ENCODE measurements around the gene VIL1. TPM values are rescaled to one million over a fixed set of nuclear protein-coding genes. Genes with fewer than 3 reads are reported as not detected.

The VIL1 gene
- total RNA-seq, result 0.29 to 0.64 TPM (median 0.54 TPM) in 3 replicates

DNA sequence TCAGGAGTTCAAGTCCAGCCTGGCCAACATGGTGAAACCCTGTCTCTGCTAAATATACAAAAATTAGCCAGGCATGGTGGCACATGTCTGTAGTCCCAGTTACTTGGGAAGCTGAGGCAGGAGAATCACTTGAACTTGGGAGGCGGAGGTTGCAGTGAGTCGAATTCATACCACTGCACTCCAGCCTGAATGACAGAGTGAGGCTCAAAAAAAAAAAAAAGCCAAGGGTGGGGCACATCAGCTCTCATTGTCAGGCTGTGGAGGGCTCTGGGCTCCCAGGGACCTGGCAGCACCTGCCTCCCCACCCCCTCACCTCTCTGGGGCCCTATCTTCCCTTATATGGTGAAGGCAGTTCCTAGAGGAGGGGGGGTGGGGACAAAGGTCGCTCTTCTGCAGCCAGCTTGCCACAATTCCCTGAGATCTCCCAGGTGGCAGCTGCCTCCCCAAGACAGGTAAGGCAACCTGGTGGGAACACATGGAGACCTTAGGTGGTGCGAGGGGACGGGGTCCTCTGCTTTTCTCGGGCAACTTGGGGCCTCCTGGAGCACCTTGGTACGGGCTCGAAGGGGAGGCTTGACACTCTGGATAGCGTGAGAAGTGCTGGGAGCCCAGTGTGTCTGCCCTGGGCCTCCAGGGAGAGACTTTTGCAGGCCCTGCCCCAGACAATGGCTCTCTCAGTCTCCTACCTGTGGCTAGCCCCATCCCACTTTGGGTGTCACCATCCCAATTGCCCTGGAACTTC, at the start of gene VIL1:
Gene VIL1, plus strand, starts transcription at position 407 of the 742 bp plus-strand sequence. CDS start 4,656 bp downstream, outside the sequence.
- H3K9me3 Mint-ChIP-seq, result no peaks in the 10 kb centered on the region
- no peak for DNase-seq (ENCODE audit: low spot score in 2 of 2, unreplicated experiment in 2 of 2)
- no peak within 1 kb of the TSS for H3K27ac Mint-ChIP-seq
- H3K27me3 Mint-ChIP-seq (ENCODE audit: low read depth), result no peaks in the 10 kb centered on the region
- peaks cover 6% of the 10 kb centered on the region for H3K4me1 Mint-ChIP-seq
- H3K4me3 Mint-ChIP-seq, result no peak within 1 kb of the TSS
- TF ChIP-seq, protein P1, sequence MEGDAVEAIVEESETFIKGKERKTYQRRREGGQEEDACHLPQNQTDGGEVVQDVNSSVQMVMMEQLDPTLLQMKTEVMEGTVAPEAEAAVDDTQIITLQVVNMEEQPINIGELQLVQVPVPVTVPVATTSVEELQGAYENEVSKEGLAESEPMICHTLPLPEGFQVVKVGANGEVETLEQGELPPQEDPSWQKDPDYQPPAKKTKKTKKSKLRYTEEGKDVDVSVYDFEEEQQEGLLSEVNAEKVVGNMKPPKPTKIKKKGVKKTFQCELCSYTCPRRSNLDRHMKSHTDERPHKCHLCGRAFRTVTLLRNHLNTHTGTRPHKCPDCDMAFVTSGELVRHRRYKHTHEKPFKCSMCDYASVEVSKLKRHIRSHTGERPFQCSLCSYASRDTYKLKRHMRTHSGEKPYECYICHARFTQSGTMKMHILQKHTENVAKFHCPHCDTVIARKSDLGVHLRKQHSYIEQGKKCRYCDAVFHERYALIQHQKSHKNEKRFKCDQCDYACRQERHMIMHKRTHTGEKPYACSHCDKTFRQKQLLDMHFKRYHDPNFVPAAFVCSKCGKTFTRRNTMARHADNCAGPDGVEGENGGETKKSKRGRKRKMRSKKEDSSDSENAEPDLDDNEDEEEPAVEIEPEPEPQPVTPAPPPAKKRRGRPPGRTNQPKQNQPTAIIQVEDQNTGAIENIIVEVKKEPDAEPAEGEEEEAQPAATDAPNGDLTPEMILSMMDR (IDR thresholded peaks at IDR 0.05; ENCODE audit: unreplicated experiment), result no peak
- no peaks in the 10 kb centered on the region for H3K36me3 Mint-ChIP-seq

DNA sequence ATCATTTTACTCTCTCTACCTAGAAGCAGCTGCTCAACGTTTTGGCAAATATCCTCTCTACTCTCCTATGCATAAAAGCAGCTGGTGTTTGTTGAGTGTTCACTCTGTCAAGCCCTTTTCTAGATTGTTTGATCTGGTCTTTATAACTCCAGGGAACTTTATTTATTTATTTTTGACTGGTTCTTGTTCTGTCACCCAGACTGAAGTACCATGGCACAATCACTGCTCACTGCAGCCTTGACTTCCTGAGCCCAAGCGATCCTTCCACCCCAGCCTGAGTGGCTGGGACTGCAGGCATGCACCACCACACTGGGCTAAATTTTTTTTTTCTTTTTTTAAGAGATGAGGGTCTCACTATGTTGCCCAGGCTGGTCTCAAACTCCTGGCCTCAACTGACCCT, 49.6 kb upstream of the VIL1 start:
- peak overlapping the region; percentile 61 for H3K4me3 Mint-ChIP-seq

DNA sequence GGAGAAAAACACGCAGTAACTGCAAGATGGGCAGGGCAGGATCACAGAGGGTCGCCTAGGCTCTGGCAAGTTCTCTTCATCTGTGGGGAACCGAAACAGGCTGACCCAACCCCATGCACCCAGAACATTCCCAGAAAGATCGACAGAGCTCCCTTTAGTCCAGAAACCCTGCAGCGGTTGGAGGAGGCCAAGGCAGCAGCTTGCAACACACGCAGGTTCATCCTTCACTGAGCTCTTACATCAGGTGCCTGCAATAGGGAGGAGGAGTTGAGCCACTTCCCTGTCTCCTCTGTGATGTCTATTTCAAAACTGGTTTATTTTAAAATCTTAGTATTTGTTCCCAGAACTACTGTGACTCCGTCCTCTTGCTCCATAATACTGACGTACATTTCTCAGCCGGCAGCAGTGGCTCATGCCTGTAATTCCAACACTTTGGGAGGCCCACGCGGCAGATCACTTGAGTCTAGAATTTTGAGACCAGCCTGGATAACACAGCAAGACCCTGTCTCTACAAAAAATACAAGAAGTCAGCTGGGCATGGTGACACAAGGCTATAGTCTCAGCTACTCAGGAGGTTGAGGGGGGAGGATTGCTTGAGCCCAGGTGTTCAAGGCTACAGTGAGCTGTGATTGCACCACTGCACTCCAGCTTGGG, 48.4 kb upstream of the VIL1 start:
- TF ChIP-seq, protein P1 (IDR thresholded peaks at IDR 0.05; ENCODE audit: unreplicated experiment), result no peak
- Mint-ChIP-seq H3K4me3 (no peak overlapping the region), H3K27me3 (ENCODE audit: low read depth) (no peaks in the 10 kb centered on the region), H3K27ac (no peak overlapping the region), H3K36me3 (no peaks in the 10 kb centered on the region), H3K4me1 (peaks cover 16% of the 10 kb centered on the region), H3K9me3 (no peaks in the 10 kb centered on the region)
- no peak for DNase-seq (ENCODE audit: low spot score in 2 of 2, unreplicated experiment in 2 of 2)

More for the DNA sequence above, 49.6 kb upstream of the VIL1 start:
- Mint-ChIP-seq H3K27ac (no peak overlapping the region), H3K36me3 (no peaks in the 10 kb centered on the region), H3K4me1 (peaks cover 11% of the 10 kb centered on the region), H3K27me3 (ENCODE audit: low read depth) (no peaks in the 10 kb centered on the region), H3K9me3 (no peaks in the 10 kb centered on the region)
- TF ChIP-seq, protein P1 (IDR thresholded peaks at IDR 0.05; ENCODE audit: unreplicated experiment), result no peak
- DNase-seq (ENCODE audit: low spot score in 2 of 2, unreplicated experiment in 2 of 2), result no peak

DNA sequence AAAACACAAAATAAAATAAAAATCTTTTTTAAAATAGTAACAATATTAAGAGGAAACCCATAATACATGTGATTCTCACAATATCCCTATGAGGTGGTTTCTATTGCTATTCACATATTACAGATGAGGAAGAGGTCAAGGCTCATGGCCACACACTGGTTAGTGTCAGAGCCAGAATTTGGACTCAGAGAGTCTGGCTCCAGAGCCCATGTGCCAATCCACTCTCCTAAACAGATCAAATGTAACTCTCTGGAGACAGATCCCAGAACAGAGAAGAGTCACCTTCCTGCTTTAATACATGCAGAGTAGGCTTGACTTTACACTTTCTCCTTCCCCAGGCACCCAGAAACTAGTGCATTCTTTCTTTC, 47.0 kb upstream of the VIL1 start:
- Mint-ChIP-seq H3K36me3 (no peaks in the 10 kb centered on the region), H3K27ac (no peak overlapping the region), H3K4me3 (no peak overlapping the region), H3K9me3 (no peaks in the 10 kb centered on the region), H3K27me3 (ENCODE audit: low read depth) (no peaks in the 10 kb centered on the region), H3K4me1 (peaks cover 16% of the 10 kb centered on the region)
- no peak for DNase-seq (ENCODE audit: low spot score in 2 of 2, unreplicated experiment in 2 of 2)
- TF ChIP-seq, protein P1 (IDR thresholded peaks at IDR 0.05; ENCODE audit: unreplicated experiment), result no peak

DNA sequence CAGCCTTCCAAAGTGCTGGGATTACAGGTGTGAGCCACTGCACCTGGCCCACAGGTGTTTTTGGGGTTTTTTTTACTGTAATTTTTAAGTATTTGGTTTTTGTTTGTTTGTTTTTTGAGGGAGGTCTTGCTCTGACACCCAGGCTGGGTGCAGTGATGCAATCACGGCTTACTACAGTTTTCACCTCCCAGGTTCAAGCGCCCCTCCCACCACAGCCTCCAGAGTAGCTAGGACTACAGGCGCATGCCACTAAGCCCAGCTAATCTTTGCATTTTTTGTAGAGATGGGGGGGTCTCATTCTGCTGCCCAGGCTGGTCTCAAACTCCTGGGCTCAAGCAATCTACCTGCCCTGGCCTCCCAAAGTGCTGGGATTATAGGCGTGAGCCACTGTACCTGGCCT, 44.1 kb upstream of the VIL1 start:
- Mint-ChIP-seq H3K4me3 (no peak overlapping the region), H3K36me3 (no peaks in the 10 kb centered on the region), H3K27me3 (ENCODE audit: low read depth) (peaks cover 2% of the 10 kb centered on the region), H3K27ac (peak overlapping the region; percentile 92), H3K4me1 (peaks cover 9% of the 10 kb centered on the region), H3K9me3 (no peaks in the 10 kb centered on the region)
- no peak for DNase-seq (ENCODE audit: low spot score in 2 of 2, unreplicated experiment in 2 of 2)
- TF ChIP-seq, protein P1 (IDR thresholded peaks at IDR 0.05; ENCODE audit: unreplicated experiment), result no peak
